Measurements from ENCODE around the gene HEATR3. TPM values are rescaled to one million over a fixed set of nuclear protein-coding genes. Genes with fewer than 3 reads are reported as not detected.

The HEATR3 gene
- total and polyA plus RNA-seq, 2 donors (not counting 1 experiment from before 2014, with no cell fraction given): 15.0 to 23.9 TPM

- no peak for DNase-seq (ENCODE audit: low read depth in 2 of 2)
- peak overlapping the region in 1 of 4 experiments; percentile 75 for H3K4me3 ChIP-seq (replicated peaks in 1 of 4; ENCODE audit: control extremely low read depth in 1 of 4, insufficient read depth in 1 of 4, low read depth in 3 of 4, low read length in 4 of 4)
- no peaks in the 10 kb centered on the region for H3K27me3 ChIP-seq (ENCODE audit: control insufficient read depth, insufficient read depth, low read length)
- H3K36me3 ChIP-seq (ENCODE audit: control insufficient read depth, insufficient read depth, low read length): no peaks in the 10 kb centered on the region
- peak overlapping the region; percentile 96 for H2AFZ ChIP-seq (ENCODE audit: low read length)
- peaks cover 31% of the 10 kb centered on the region for H3K79me2 ChIP-seq (ENCODE audit: control insufficient read depth, insufficient read depth, low read length)
- H4K20me1 ChIP-seq (ENCODE audit: control insufficient read depth, extremely low read depth, insufficient read depth, low read length): no peaks in the 10 kb centered on the region
- H3K27ac ChIP-seq (ENCODE audit: insufficient read depth, low read length): no peak overlapping the region
- TF ChIP-seq EZH2 (IDR thresholded peaks at IDR 0.05; ENCODE audit: low read length, missing control alignments) (no peak), CTCF (conservative IDR thresholded peaks at IDR 0.05 in 1 of 2, IDR thresholded peaks at IDR 0.05 in 1 of 2; ENCODE audit: low read depth in 1 of 2, low read length in 2 of 2) (no peak)
- H3K9ac ChIP-seq (ENCODE audit: insufficient read depth, low read length): no peak overlapping the region
- H3K4me2 ChIP-seq (ENCODE audit: extremely low read depth, insufficient read depth, low read length): peak overlapping the region; percentile 86
- H3K4me1 ChIP-seq (ENCODE audit: control insufficient read depth, extremely low read depth, insufficient read depth, low read length): peaks cover 3% of the 10 kb centered on the region
- H3K9me3 ChIP-seq (ENCODE audit: control insufficient read depth, insufficient read depth, low read depth, low read length): no peaks in the 10 kb centered on the region
Observed at GRCh38 chr16:50151756-50152155, 86.0 kb downstream of the HEATR3 start.

- Histone ChIP-seq H3K4me2 (ENCODE audit: extremely low read depth, insufficient read depth, low read length) (peak overlapping the region; percentile 86), H2AFZ (ENCODE audit: low read length) (peak overlapping the region; percentile 96), H3K36me3 (ENCODE audit: control insufficient read depth, insufficient read depth, low read length) (no peaks in the 10 kb centered on the region), H4K20me1 (ENCODE audit: control insufficient read depth, extremely low read depth, insufficient read depth, low read length) (no peaks in the 10 kb centered on the region), H3K9ac (ENCODE audit: insufficient read depth, low read length) (peak overlapping the region; percentile 96), H3K4me3 (replicated peaks in 1 of 4; ENCODE audit: control extremely low read depth in 1 of 4, insufficient read depth in 1 of 4, low read depth in 3 of 4, low read length in 4 of 4) (peak overlapping the region; percentile 68 to 85 (median 75)), H3K4me1 (ENCODE audit: control insufficient read depth, extremely low read depth, insufficient read depth, low read length) (peaks cover 3% of the 10 kb centered on the region), H3K9me3 (ENCODE audit: control insufficient read depth, insufficient read depth, low read depth, low read length) (no peaks in the 10 kb centered on the region), H3K27me3 (ENCODE audit: control insufficient read depth, insufficient read depth, low read length) (no peaks in the 10 kb centered on the region), H3K27ac (ENCODE audit: insufficient read depth, low read length) (peak overlapping the region; percentile 98), H3K79me2 (ENCODE audit: control insufficient read depth, insufficient read depth, low read length) (peaks cover 37% of the 10 kb centered on the region)
- no peak for TF ChIP-seq EZH2 (IDR thresholded peaks at IDR 0.05; ENCODE audit: low read length, missing control alignments)
- TF ChIP-seq CTCF (conservative IDR thresholded peaks at IDR 0.05 in 1 of 2, IDR thresholded peaks at IDR 0.05 in 1 of 2; ENCODE audit: low read depth in 1 of 2, low read length in 2 of 2): no peak
- DNase-seq (ENCODE audit: low read depth in 2 of 2): peak; percentile 29 to 36
Observed at GRCh38 chr16:50152351-50152806, 86.6 kb downstream of the HEATR3 start.

GRCh38 chr16:50152807-50153595, 87.2 kb downstream of the HEATR3 start, which contains the start of gene TENT4B:
TENT4B (plus strand) TSS chr16:50153306; CDS start chr16:50153622, 316 bp downstream.
- Histone ChIP-seq H3K9ac (ENCODE audit: insufficient read depth, low read length) (peak within 1 kb of the TSS; percentile 96), H3K4me3 (replicated peaks in 1 of 4; ENCODE audit: control extremely low read depth in 1 of 4, insufficient read depth in 1 of 4, low read depth in 3 of 4, low read length in 4 of 4) (peak within 1 kb of the TSS; percentile 75 to 87 (median 82)), H3K4me2 (ENCODE audit: extremely low read depth, insufficient read depth, low read length) (peak within 1 kb of the TSS; percentile 86), H2AFZ (ENCODE audit: low read length) (peak within 1 kb of the TSS; percentile 96), H3K9me3 (ENCODE audit: control insufficient read depth, insufficient read depth, low read depth, low read length) (no peaks in the 10 kb centered on the region), H3K27me3 (ENCODE audit: control insufficient read depth, insufficient read depth, low read length) (no peaks in the 10 kb centered on the region), H3K4me1 (ENCODE audit: control insufficient read depth, extremely low read depth, insufficient read depth, low read length) (peaks cover 3% of the 10 kb centered on the region), H4K20me1 (ENCODE audit: control insufficient read depth, extremely low read depth, insufficient read depth, low read length) (no peaks in the 10 kb centered on the region), H3K27ac (ENCODE audit: insufficient read depth, low read length) (peak within 1 kb of the TSS; percentile 98), H3K79me2 (ENCODE audit: control insufficient read depth, insufficient read depth, low read length) (peaks cover 43% of the 10 kb centered on the region), H3K36me3 (ENCODE audit: control insufficient read depth, insufficient read depth, low read length) (no peaks in the 10 kb centered on the region)
- peak; percentile 76 to 82 for DNase-seq (ENCODE audit: low read depth in 2 of 2)
- TF ChIP-seq EZH2 (IDR thresholded peaks at IDR 0.05; ENCODE audit: low read length, missing control alignments): no peak
- no peak for TF ChIP-seq CTCF (conservative IDR thresholded peaks at IDR 0.05 in 1 of 2, IDR thresholded peaks at IDR 0.05 in 1 of 2; ENCODE audit: low read depth in 1 of 2, low read length in 2 of 2)
